GM21529 (cell line): Measurements from ENCODE around the gene SPATA31A1.
"Not testable (repeated sequence)": the region's sequence is repeated elsewhere in the genome, so short reads cannot be mapped to it uniquely, and the experiment has no call there.

Source experiments
- ATAC-seq: cut with Tn5 transposase; IDR thresholded peaks from one replicate; pipeline ENCODE4 v1.9.1; 2021; ENCODE audit not compliant: unreplicated experiment

SPATA31A1 gene

GRCh38 chr9:39355369-39355768, at the start of gene SPATA31A1:
Gene SPATA31A1 (plus strand): TSS chr9:39355669. CDS start chr9:39355731, 62 bp downstream.
- not testable (repeated sequence) for ATAC-seq

- not testable (repeated sequence) for ATAC-seq
Measured at GRCh38 chr9:39407261-39408204, 52.1 kb downstream of the SPATA31A1 start.

- not testable (repeated sequence) for ATAC-seq
Measured at GRCh38 chr9:39411254-39411940, 55.9 kb downstream of the SPATA31A1 start.
